ENCODE measurements around the gene FBXW7. TPM values are rescaled to one million over a fixed set of nuclear protein-coding genes. Genes with fewer than 3 reads are reported as not detected.

The FBXW7 gene
- polyA plus RNA-seq, 1 donor: 19.2 TPM

GRCh38 chr4:152364383-152364782, 171.5 kb downstream of the FBXW7 start:
- DNase-seq: no peak
- peaks cover 4% of the 10 kb centered on the region for H3K36me3 ChIP-seq (ENCODE audit: control insufficient read depth, insufficient read depth, low read length)
- no CpG with 5 or more reads among the region's 1 CpG for WGBS (ENCODE audit: insufficient coverage, low lambda C conversion rate)
- H3K27ac ChIP-seq (ENCODE audit: low read length): no peak overlapping the region
- H3K4me3 ChIP-seq (ENCODE audit: low read length): no peak overlapping the region
- H3K4me1 ChIP-seq (ENCODE audit: control insufficient read depth, insufficient read depth, low read length): no peaks in the 10 kb centered on the region
- H3K27me3 ChIP-seq (ENCODE audit: control insufficient read depth, insufficient read depth, low read length): no peaks in the 10 kb centered on the region
- no peaks in the 10 kb centered on the region for H3K9me3 ChIP-seq (ENCODE audit: control insufficient read depth, low read depth, low read length)

- no CpG with 5 or more reads among the region's 2 CpGs for WGBS (ENCODE audit: insufficient coverage, low lambda C conversion rate)
Observed at GRCh38 chr4:152363904-152364303, 172.0 kb downstream of the FBXW7 start.

GRCh38 chr4:152363086-152363485, 172.8 kb downstream of the FBXW7 start:
- Histone ChIP-seq H3K4me1 (ENCODE audit: control insufficient read depth, insufficient read depth, low read length) (no peaks in the 10 kb centered on the region), H3K27ac (ENCODE audit: low read length) (no peak overlapping the region), H3K27me3 (ENCODE audit: control insufficient read depth, insufficient read depth, low read length) (no peaks in the 10 kb centered on the region), H3K4me3 (ENCODE audit: low read length) (no peak overlapping the region), H3K36me3 (ENCODE audit: control insufficient read depth, insufficient read depth, low read length) (peaks cover 4% of the 10 kb centered on the region), H3K9me3 (ENCODE audit: control insufficient read depth, low read depth, low read length) (no peaks in the 10 kb centered on the region)
- no peak for DNase-seq

More at GRCh38 chr4:152363904-152364303, 172.0 kb downstream of the FBXW7 start:
- H3K9me3 ChIP-seq (ENCODE audit: control insufficient read depth, low read depth, low read length): no peaks in the 10 kb centered on the region
- H3K27me3 ChIP-seq (ENCODE audit: control insufficient read depth, insufficient read depth, low read length): no peaks in the 10 kb centered on the region
- H3K4me1 ChIP-seq (ENCODE audit: control insufficient read depth, insufficient read depth, low read length): no peaks in the 10 kb centered on the region
- DNase-seq: no peak
- H3K4me3 ChIP-seq (ENCODE audit: low read length): no peak overlapping the region
- H3K36me3 ChIP-seq (ENCODE audit: control insufficient read depth, insufficient read depth, low read length): peaks cover 4% of the 10 kb centered on the region
- H3K27ac ChIP-seq (ENCODE audit: low read length): no peak overlapping the region

- Histone ChIP-seq H3K27ac (ENCODE audit: low read length) (no peak overlapping the region), H3K4me1 (ENCODE audit: control insufficient read depth, insufficient read depth, low read length) (no peaks in the 10 kb centered on the region), H3K4me3 (ENCODE audit: low read length) (no peak overlapping the region), H3K9me3 (ENCODE audit: control insufficient read depth, low read depth, low read length) (no peaks in the 10 kb centered on the region), H3K36me3 (ENCODE audit: control insufficient read depth, insufficient read depth, low read length) (no peaks in the 10 kb centered on the region), H3K27me3 (ENCODE audit: control insufficient read depth, insufficient read depth, low read length) (no peaks in the 10 kb centered on the region)
- WGBS (ENCODE audit: insufficient coverage, low lambda C conversion rate): no CpG with 5 or more reads among the region's 1 CpG
- DNase-seq: no peak
Observed at GRCh38 chr4:152360045-152360410, 175.9 kb downstream of the FBXW7 start.

DNA sequence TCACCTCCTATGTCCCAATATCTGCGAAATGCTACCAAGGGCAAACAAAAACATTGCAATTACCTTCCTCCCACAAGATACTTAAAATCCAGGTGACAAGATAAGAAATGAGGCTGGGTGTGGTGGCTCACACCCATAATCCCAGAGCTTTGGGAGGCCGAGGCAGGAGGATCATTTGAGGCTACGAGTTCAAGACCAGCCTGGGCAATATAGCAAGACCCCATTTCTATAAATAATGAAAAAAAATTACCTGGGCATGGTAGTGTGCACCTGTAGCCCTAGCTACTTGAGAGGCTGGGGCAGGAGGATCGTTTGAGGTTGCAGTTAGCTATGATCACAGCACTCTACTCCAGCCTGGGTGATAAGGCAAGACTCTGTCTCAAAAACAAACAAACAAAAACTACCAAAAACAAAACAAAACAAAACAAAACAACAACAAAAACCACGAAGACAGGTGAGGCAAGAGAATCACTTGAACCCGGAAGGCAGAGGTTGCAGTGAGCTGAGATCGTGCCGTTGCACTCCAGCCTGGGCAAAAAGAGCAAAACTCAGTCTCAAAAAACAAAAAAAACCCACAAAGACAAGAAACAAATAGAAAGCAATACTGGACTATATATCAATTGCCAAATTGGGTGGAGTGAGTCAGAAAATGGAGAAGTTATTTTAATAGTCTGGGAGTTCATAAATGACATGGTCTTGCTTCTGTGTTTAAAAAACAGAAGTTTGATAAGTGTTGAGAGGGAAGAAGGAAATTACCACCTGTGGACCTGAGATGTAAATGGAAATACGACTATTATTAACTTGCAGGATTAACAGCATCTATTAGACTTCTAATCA, 176.5 kb downstream of the FBXW7 start:
- no peaks in the 10 kb centered on the region for H3K36me3 ChIP-seq (ENCODE audit: control insufficient read depth, insufficient read depth, low read length)
- H3K27ac ChIP-seq (ENCODE audit: low read length): no peak overlapping the region
- H3K4me1 ChIP-seq (ENCODE audit: control insufficient read depth, insufficient read depth, low read length): no peaks in the 10 kb centered on the region
- WGBS (ENCODE audit: insufficient coverage, low lambda C conversion rate): 84% methylated on average over 3 of the region's 9 CpGs
- DNase-seq: no peak
- H3K27me3 ChIP-seq (ENCODE audit: control insufficient read depth, insufficient read depth, low read length): no peaks in the 10 kb centered on the region
- H3K9me3 ChIP-seq (ENCODE audit: control insufficient read depth, low read depth, low read length): no peaks in the 10 kb centered on the region
- no peak overlapping the region for H3K4me3 ChIP-seq (ENCODE audit: low read length)

GRCh38 chr4:152357206-152357605, 178.7 kb downstream of the FBXW7 start:
- no peak for DNase-seq

GRCh38 chr4:152356428-152357034, 179.4 kb downstream of the FBXW7 start:
- no peaks in the 10 kb centered on the region for H3K4me1 ChIP-seq (ENCODE audit: control insufficient read depth, insufficient read depth, low read length)
- 100% methylated on average over 1 of the region's 1 CpG for WGBS (ENCODE audit: insufficient coverage, low lambda C conversion rate)
- H3K27me3 ChIP-seq (ENCODE audit: control insufficient read depth, insufficient read depth, low read length): no peaks in the 10 kb centered on the region
- no peak overlapping the region for H3K4me3 ChIP-seq (ENCODE audit: low read length)
- H3K9me3 ChIP-seq (ENCODE audit: control insufficient read depth, low read depth, low read length): no peaks in the 10 kb centered on the region
- no peak for DNase-seq
- H3K36me3 ChIP-seq (ENCODE audit: control insufficient read depth, insufficient read depth, low read length): no peaks in the 10 kb centered on the region
- H3K27ac ChIP-seq (ENCODE audit: low read length): no peak overlapping the region

More at GRCh38 chr4:152357206-152357605, 178.7 kb downstream of the FBXW7 start:
- no peaks in the 10 kb centered on the region for H3K36me3 ChIP-seq (ENCODE audit: control insufficient read depth, insufficient read depth, low read length)
- no peaks in the 10 kb centered on the region for H3K4me1 ChIP-seq (ENCODE audit: control insufficient read depth, insufficient read depth, low read length)
- H3K9me3 ChIP-seq (ENCODE audit: control insufficient read depth, low read depth, low read length): no peaks in the 10 kb centered on the region
- H3K27ac ChIP-seq (ENCODE audit: low read length): no peak overlapping the region
- H3K27me3 ChIP-seq (ENCODE audit: control insufficient read depth, insufficient read depth, low read length): no peaks in the 10 kb centered on the region
- H3K4me3 ChIP-seq (ENCODE audit: low read length): no peak overlapping the region
- WGBS (ENCODE audit: insufficient coverage, low lambda C conversion rate): no CpG with 5 or more reads among the region's 6 CpGs

GRCh38 chr4:152352622-152353116, 183.2 kb downstream of the FBXW7 start:
- Histone ChIP-seq H3K9me3 (ENCODE audit: control insufficient read depth, low read depth, low read length) (no peaks in the 10 kb centered on the region), H3K4me1 (ENCODE audit: control insufficient read depth, insufficient read depth, low read length) (no peaks in the 10 kb centered on the region), H3K27me3 (ENCODE audit: control insufficient read depth, insufficient read depth, low read length) (no peaks in the 10 kb centered on the region), H3K27ac (ENCODE audit: low read length) (peak overlapping the region; percentile 29), H3K36me3 (ENCODE audit: control insufficient read depth, insufficient read depth, low read length) (no peaks in the 10 kb centered on the region), H3K4me3 (ENCODE audit: low read length) (peak overlapping the region; percentile 34)
- no CpG with 5 or more reads among the region's 11 CpGs for WGBS (ENCODE audit: insufficient coverage, low lambda C conversion rate)
- DNase-seq: peak; percentile 77 to 84

- 88% methylated on average over 1 of the region's 4 CpGs for WGBS (ENCODE audit: insufficient coverage, low lambda C conversion rate)
- H3K36me3 ChIP-seq (ENCODE audit: control insufficient read depth, insufficient read depth, low read length): no peaks in the 10 kb centered on the region
- peak overlapping the region; percentile 34 for H3K4me3 ChIP-seq (ENCODE audit: low read length)
- no peaks in the 10 kb centered on the region for H3K9me3 ChIP-seq (ENCODE audit: control insufficient read depth, low read depth, low read length)
- peak overlapping the region; percentile 29 for H3K27ac ChIP-seq (ENCODE audit: low read length)
- no peaks in the 10 kb centered on the region for H3K27me3 ChIP-seq (ENCODE audit: control insufficient read depth, insufficient read depth, low read length)
- no peaks in the 10 kb centered on the region for H3K4me1 ChIP-seq (ENCODE audit: control insufficient read depth, insufficient read depth, low read length)
- DNase-seq: no peak
Observed at GRCh38 chr4:152352215-152352614, 183.7 kb downstream of the FBXW7 start.

GRCh38 chr4:152351080-152351479, 184.8 kb downstream of the FBXW7 start:
- Histone ChIP-seq H3K36me3 (ENCODE audit: control insufficient read depth, insufficient read depth, low read length) (peaks cover 4% of the 10 kb centered on the region), H3K4me3 (ENCODE audit: low read length) (no peak overlapping the region), H3K9me3 (ENCODE audit: control insufficient read depth, low read depth, low read length) (no peaks in the 10 kb centered on the region), H3K27me3 (ENCODE audit: control insufficient read depth, insufficient read depth, low read length) (no peaks in the 10 kb centered on the region), H3K27ac (ENCODE audit: low read length) (no peak overlapping the region), H3K4me1 (ENCODE audit: control insufficient read depth, insufficient read depth, low read length) (no peaks in the 10 kb centered on the region)
- no peak for DNase-seq
- WGBS (ENCODE audit: insufficient coverage, low lambda C conversion rate): no CpG with 5 or more reads among the region's 2 CpGs

Data from large intestine (tissue), 3 donors.